Stimulated activated CD8-positive, alpha-beta memory T cell treated with anti-CD3 and anti-CD28 coated beads, Interleukin-4, amount 100 ng/mL, for 48 hours (primary cell): ENCODE results near the gene SGF29.
"Not testable (repeated sequence)": the region's sequence is repeated elsewhere in the genome, so short reads cannot be mapped to it uniquely, and the experiment has no call there.

Experiments used
- DNase-seq: peaks from one replicate; pipeline ENCODE4 v3.0.0-alpha.2; 2020

Gene SGF29

DNA sequence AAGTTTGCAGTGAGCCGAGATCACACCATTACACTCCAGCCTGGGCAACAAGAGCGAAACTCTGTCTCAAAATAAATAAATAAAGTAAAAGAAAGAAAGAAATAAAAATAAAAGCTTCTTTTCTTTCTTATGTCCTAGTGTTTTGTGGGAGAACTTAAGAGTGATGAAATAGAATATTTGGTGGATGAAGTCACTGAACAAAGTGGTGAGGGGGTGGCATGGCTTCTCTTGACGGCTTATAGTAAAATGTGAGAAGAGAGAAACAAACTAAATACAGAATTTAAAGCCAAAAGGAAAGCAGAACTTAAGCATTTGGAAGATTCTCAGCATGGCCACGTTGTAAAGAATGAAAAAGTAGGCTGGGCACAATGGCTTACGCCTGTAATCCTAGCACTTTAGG is 15.3 kb downstream of the SGF29 start:
- no peak for DNase-seq

DNA sequence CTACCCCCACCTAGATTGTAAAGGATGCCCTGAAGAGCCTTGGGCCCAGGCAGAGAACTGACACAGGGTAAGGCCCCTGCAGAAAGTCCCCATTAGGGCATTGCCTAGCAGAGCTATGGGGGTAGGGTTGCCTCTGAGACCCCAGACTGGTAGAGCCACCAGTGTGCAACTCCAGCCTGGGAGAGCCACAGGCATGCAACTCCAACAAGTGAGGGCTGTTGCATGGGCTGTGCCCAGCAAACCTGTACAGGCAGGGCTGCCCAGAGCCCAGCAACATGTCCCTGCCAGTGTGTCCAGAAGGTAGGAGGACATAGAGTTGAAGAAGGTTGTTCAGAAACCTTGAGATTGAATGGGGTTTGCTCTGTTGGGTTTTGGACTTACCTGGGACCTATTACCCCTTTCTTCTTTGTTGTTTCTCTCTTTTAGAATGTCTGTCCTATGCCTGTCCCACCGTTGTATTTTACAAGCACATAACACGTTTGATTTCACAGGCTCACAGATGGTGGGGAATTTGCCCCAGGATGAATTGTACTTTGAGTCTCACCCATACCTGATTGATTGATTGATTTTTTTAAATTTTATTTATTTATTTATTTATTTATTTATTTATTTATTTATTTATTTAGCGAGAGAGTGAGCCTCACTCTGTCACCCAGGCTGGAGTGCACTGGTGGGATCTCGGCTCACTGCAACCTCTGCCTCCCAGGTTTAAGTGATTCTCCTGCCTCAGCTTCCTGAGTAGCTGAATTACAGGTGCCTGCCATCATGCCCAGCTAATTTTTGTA is 16.4 kb downstream of the SGF29 start:
- DNase-seq: no peak

DNA sequence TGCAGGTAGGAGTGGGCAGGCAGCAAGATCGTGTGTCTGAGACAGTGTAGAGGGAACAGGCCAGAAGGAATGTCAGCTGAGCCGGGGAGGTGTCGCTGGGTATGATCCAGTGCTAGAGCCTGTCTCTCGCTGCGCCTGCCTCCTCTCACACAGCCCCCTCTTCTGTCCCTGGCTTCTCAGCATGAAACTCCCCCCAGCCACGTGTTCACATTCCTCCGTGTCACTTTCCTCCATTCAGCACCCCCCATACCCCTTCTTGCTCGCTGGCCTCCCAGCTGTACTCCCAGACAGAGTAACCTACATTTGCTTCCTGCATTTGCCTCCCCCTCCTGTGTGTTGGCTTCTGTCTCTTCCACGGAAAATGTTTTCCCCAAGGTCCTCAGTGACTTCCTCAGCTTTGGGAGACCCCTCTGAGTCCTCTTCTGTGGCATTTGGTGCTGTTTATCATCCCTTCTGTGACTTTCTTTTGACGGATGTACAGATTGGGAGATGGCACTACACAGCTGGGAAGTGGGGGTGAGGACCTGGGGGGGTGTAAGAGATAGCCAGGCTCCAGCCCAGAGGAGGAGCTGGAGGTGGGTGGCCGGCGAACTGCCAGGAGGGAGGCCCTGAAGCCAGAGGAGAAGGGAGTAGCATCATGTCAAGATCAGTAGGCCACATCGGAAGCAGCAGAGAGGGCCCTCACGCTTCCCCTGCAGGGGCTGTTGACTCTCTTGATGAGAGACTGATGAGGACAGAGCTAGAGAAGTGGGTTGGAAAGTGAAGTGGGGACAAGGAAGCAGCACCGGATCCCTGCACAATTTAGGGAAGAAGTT is 19.2 kb downstream of the SGF29 start:
- DNase-seq: no peak

DNA sequence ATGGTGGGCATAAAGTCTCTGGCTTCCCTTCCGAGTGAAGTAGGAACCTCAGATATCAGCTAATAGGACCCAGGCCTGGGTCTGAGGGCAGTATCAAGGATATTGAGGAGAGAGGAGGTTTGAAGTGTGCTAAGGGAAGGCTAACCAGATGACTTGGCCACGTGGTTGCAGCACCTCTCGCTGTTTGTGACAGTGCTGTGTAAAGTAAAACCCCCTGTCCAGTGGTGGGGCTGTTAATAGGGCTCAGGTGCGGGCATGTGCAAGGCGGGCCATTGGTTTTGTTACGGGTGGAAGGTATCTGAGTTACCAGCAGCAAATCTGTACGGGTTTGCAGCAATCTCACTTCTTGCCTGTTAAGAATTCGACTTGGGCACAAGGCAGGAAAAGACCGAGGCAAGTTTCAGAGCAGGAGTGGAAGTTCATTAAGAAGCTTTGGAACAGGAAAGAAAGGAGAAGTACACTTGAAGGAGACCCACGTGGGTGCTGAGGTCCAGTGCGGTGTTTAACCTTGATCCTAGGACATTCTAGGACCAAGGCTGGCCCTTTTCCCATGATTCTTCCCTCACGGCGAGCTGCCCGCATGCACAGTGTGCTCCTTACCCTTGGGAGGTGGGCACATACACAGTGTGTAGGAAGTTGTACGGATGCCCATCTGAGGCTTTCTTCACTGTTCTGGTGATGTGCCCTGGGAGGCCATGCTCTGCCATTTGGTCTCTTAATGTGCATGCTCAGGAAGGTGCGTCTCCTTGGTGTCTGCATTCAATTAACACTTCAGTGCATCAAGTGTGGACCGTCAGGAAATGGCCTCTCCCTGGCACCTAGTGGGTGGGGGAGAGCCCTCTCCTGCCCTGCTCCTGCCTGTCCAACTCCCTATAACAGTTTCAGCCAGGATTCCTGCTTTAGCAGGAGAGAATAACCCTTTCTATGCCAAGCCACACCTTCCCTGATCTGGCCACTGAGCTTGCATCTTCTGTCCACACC is 20.3 kb downstream of the SGF29 start:
- DNase-seq: no peak

DNA sequence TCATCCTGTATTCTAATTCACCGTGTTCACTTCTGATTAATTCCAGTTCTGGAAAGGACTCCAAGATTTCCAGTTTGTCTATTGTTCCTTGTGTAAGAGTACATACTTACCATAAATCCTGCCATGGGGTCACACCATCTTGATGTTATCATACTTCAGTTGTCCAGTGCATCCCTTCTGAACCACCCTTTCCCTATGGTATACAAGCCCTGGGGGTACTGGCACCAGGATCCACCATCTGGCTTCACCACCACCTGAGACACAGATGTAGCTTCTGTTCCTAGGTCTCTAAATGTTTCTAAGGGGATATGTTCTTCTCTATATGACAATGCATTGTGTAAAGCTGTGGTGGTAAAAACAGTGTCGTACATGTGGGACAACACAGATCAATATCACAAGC is 21.2 kb downstream of the SGF29 start:
- DNase-seq: no peak

DNA sequence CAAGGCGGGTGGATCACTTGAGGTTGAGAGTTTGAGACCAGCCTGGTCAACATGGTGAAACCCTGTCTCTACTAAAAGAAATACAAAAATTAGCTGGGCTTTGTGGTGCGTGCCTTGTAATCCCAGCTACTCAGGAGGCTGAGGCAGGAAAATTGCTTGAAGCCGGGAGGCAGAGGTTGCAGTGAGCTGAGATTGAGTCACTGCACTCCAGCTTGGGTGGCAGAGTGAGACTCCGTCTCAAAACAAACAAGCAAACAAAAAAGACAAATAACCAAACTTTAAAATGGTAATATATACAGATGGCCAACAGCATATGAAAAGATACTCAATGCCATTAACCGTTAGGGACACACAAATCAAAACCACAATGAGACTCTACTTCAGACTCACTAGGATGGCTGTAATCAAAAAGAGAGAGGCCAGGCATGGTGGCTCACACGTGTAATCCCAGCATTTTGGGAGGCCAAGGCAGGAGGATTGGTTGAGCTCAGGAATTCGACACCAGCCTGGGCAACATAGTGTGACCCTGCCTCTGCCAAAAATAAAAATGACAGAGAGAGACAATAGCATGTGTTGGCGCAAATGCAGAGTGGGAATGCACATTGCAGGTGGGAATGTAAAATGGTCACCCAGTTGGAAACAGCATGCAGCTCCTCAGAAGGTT is 21.9 kb downstream of the SGF29 start:
- DNase-seq: no peak

DNA sequence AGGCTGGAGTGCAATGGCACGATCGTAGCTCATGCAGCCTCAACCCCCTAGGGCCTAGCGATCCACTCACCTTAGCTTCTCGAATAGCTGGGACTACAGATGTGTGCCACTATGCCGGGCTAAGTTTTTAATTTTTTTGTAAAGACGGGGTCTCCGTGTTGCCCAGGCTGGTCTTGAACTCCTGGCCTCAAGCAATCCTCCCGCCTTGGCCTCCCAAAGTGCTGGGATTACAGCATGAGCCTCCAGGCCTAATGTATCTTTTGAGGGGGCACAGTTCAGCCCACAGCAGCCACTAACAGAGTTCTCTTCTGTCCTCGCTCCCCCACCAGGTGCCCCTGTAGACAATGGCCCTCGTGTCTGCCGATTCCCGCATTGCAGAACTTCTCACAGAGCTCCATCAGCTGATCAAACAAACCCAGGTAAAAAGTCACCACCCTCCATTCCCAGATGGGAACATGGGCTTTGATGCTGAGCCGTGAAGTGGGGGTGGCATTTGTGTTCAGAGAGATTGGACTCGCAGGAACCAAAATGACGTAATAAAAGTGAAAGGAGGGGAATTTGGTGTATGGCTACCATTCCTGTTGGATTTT is 27.1 kb downstream of the SGF29 start:
- no peak for DNase-seq

DNA sequence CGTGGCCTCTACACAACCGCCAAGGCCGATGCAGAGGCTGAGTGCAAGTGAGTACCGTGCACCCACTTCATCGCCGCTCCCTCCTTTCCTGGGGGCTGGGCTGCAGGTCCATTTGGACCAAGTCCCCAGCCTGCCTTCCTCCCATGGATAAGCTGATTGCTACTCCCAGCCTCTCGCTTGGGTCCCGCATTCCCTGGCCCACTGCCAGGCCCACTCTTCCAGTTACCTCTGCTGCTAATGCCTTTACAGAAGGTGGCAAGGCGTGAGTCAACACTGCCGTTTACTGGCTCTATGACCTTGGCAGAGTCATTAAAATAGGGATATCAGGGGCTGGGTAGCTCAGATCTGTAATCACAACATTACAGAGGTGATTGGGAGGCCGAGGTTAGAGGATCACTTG is 32.0 kb downstream of the SGF29 start:
- DNase-seq: no peak

DNA sequence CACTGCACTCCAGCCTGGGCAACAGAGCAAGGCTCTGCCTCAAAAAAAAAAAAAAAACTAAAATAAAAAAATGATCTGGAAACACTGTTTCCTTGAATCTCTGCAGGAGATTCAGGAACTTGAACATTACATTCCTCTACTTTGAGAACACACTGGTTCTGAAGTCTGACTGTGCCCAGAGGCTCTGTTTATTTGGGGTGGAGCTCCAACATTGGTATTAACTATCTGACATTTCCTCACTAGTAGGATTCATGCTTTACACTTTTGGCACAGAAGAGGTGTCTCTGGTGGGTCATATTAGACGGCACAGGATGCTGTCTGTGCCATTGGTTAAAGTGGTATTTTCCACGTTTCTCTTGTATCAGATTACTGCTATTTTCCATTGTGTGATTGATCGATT is 32.7 kb downstream of the SGF29 start:
- no peak for DNase-seq

DNA sequence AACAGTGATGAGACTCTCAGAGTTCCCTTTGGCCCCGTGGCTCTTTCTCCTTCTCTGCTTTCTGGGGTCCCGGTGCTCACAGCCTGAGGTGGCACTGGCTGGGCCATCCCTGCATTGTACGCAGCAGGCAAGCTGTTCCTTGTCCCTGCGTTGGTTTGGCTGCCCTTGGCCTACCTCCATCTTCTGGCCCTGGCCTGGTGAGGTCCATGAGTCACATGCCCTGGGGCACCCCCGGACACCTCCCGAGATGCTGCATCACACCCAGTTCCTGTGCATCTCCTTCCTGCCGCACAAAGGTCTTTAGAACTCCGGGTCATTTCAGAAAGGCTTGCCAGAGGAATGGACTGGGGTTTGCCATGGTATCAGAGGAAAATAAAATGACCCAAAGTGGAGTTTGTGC is 33.7 kb downstream of the SGF29 start:
- DNase-seq: no peak

DNA sequence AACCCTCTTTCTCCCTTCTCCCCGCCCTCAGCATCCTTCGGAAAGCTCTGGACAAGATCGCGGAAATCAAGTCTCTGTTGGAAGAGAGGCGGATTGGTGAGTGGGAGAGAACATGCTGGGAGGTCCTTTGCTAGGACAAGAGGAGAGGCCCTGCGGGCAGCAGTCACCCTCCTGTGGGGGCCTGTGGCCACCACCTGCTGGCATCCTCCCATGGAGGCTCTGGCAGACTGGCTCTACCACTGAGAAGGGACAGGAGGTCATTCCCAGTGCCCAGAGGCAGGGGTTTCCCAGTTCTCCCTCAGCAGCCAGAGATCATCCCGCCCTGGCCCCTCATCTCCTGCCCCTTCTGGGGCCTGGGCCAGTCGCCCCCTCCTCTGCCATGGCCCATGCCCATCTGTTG is 35.3 kb downstream of the SGF29 start:
- no peak for DNase-seq

DNA sequence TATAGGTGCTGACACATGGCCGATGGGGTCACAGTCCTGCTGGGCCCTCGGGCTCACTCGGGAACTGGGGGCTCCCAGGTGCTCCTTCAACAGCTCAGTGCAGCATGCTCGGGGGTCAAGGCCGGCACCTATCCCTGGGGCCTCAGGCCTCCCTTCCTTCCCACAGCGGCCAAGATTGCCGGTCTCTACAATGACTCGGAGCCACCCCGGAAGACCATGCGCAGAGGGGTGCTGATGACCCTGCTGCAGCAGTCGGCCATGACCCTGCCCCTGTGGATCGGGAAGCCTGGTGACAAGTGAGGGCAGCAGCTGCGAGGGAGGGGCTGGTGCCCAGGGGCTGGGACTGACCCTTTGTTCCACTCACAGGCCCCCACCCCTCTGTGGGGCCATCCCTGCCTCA is 36.2 kb downstream of the SGF29 start:
- DNase-seq: no peak

DNA sequence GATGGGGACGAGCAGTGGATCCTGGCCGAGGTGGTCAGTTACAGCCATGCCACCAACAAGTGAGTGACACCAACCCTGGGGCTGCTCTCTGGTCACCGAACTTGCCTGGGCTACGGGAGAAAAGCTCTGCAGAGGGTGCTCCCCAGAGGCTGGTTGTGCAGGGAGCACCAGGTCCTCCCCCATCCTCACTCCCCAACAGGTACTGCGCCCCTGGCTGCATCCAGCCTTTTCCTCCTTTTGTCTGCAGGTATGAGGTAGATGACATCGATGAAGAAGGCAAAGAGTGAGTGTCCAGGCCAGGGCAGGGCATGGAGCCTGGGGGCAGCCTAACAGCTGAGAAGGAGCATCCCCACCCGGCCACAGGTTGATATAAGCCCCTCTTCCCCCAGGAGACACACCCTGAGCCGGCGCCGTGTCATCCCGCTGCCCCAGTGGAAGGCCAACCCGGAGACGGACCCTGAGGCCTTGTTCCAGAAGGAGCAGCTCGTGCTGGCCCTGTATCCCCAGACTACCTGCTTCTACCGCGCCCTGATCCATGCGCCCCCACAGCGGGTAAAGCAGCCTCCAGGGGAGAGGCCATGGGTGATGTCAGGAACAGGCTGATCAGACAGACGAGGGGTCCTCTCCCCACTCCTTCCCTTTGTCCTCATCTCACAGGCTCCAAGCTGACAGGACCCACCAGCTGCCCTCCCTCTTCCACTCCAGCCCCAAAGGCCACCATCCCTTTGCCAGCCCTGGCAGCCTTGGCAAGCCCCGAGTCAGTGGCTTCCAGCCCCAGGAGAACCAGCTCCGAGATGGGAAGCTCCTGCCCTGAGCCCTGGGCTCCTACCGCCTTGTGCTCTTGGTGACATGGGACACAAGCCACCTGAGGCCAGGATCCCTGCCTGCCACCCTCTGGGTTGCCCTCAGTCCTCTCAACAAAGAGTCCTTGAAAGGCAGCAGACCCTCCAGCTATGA is 36.9 kb downstream of the SGF29 start:
- no peak for DNase-seq

DNA sequence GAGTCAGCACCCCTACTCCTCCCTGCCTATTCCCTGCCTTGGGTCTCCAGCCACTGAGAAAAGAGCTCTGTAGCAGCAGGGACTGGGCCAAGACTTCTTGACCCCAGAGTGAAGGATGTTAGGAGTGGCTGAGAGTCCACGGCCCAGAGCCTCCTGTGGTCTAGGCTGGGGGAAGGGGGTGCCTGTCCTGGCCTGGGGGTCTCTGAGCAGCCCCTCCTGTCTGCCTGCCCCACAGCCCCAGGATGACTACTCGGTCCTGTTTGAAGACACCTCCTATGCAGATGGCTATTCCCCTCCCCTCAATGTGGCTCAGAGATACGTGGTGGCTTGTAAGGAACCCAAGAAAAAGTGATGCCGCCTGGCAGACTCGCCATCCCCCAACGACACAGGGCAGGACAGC is 37.6 kb downstream of the SGF29 start:
- no peak for DNase-seq

DNA sequence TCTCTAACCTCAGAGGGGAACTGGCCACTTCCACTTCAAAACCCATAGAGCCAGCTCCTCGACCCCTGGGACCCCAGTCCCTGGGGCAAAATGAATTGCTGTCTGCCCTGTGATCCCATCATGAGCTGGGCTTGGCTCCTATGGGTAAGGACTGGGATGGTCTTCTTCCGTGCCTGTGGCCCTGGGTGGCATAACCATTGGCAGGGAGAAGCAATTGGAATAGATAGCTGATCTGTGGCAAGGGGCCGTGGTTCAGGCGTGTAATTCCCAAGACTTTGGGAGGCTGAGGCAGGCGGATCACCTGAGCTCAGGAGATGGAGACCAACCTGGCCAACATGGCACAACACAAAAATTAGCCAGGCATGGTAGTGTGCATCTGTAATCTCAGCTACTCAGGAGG is 38.8 kb downstream of the SGF29 start:
- no peak for DNase-seq

DNA sequence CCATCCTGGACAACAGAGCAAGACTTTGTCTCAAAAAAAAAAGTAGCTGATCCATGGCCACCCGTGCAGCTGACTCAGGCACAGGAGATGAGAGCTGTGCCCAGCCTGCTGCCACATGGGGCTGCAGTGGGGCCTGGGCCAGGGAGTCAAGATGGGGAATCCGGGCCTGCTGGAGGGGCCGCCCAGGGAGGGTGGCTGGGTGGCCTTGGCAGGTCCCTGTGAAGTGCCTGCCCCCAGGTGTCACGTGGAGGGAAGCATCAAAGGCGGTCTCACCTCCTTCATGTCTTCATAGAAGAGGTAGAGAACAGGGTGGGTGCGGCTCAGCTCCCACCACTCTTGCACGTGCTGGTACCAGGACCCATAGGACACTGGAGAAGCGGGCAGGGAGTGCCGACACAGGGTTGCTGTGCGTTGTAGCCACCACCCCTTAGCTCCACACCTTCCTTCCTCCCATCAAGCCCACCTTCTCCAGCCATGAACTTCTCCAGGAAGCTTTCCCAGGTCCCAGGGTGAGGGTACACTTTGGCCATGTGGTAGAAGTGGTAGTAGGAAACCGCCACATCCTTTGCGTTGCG is 39.3 kb downstream of the SGF29 start:
- no peak for DNase-seq

DNA sequence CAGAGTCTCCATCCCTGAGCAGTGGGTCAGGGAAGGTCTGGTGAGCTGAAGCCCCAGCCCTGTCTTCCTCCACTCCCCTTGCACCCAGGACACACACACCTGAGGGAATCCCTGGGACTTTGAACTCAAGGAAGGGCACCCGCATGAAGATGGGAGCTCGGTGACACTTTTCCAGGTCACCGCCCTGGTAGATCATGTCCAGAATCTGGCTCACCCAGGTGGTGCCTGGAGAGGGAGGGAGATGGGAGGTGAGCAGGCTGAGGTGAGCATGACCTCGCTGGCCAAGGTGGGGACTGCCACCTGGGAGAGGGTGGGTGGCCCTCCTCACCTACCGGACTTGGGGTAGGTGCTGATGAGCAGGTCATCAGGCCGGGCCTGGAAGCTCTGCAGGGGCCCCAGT is 41.7 kb downstream of the SGF29 start:
- not testable (repeated sequence) for DNase-seq

DNA sequence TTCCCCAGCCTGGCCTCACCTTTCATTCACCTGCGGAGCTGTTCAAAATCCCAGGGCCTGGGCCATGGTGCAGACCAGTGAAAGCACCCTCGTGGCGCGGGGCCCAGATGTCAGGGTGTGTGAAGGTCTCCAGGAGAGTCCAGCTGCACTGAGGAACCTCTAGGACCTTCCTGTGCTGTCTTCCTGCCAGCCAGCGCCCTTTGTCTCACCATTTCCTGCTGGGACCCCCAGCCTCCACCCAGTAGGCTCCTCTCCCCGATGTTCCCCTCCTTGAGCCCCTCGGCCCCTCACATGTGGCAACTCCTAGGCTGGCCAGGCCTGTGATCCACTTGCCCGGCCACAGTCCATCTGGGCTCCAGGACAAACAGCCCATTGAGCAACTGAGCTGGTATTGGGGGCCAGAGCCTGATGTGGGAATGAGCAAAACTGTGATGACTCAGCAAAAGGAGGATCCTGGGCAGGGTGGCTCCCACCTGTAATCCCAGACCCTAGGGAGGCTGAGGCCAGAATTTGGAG is 42.5 kb downstream of the SGF29 start:
- DNase-seq: no peak

DNA sequence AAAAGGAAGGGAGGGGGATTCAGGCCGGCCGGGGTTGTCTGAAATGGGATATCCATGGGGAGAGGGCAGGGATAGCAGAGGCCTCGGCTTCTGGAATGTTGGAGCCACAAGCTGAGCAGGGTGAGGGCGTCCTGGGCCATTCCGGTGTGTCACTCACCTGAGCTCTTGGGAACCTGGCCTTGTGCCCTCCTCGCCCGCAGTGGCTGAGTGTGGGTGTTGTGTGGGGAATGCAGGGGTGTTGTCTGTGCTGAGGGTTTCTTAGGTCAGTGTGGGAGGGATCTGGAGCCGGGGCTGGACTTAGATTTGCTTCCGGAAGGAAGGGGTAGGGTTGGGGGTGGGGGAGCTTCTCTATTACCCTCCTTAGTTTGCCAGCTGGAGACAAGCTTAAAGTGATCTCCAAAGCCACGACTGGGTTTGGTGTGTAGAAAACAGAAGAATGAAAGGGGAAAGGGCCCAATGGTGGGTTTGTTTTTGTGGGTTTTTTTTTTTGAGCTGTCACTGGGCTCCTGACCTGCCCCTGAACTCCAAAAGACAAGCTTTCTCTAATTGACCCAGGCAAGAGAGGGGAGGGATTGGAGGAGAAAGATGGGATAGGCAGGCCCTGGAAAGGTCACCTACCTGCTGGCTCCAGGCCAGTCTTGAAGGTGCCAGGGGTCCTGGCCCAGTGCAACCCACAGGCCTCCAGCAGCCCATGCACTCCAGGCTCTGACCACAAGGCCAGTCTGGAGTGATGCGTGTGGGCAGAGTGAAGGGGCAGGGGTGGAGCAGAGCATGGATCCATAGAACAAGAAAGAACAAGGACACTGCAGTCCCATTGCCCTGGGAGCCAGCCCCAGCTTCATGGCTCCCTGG is 43.3 kb downstream of the SGF29 start, which contains the start of gene SULT1A2:
Gene SULT1A2 (minus strand): TSS at position 211 of the 852 bp plus-strand sequence. CDS start 1,120 bp downstream, outside the sequence.
- no peak for DNase-seq
